Lower lobe of right lung (tissue), 2 donors: ENCODE data around the gene ZG16B. TPM values are rescaled to one million over a fixed set of nuclear protein-coding genes. Genes with fewer than 3 reads are reported as not detected.

Experiments
- ATAC-seq, 2 donors: fragments of 200-7000 bp; cut with Tn5 transposase; one replicate each; pipeline ENCODE4 v1.9.1; 2020 to 2022; ENCODE audit warnings: mild to moderate bottlenecking in 2 of 2, moderate library complexity in 2 of 2
- DNase-seq: peaks from one replicate; pipeline ENCODE4 v3.0.0-alpha.2; 2020
- H3K27ac ChIP-seq: fragments of 200-600 bp; one replicate; pipeline ENCODE4 v1.8.0; 2022
- H3K27me3 ChIP-seq: fragments of 200-600 bp; one replicate; pipeline ENCODE4 v1.8.0; 2022; ENCODE audit warnings: low read depth
- H3K36me3 ChIP-seq: fragments of 200-600 bp; one replicate; pipeline ENCODE4 v1.8.0; 2022; ENCODE audit warnings: mild to moderate bottlenecking
- H3K4me1 ChIP-seq: fragments of 200-600 bp; one replicate; pipeline ENCODE4 v1.8.0; 2022
- H3K4me3 ChIP-seq: fragments of 200-600 bp; one replicate; pipeline ENCODE4 v1.8.0; 2022; ENCODE audit warnings: mild to moderate bottlenecking
- H3K9me3 ChIP-seq: fragments of 200-600 bp; one replicate; pipeline ENCODE4 v1.8.0; 2022
- CTCF ChIP-seq: fragments of 200-600 bp; IDR thresholded peaks from one replicate; pipeline ENCODE4 v1.8.0; 2022; ENCODE audit warnings: antibody characterized with exemption, mild to moderate bottlenecking
- intact Hi-C: fragments of 100-400 bp; cut with DNase I; formaldehyde crosslinking; loops from one replicate; pipeline ENCODE4 v1.11.0; 2022
- total RNA-seq: library from RNA; stranded (reverse); fragmentation: NEBNext Ultra II Directional; extraction: Animal tissue kit (Norgen Biotek cat#: 25700); gene quantifications from one replicate; pipeline ENCODE4 v1.2.1, GENCODE V29; 2021
- donor health status: DM: no; HTN: yes; CAD: no; lungs with severe emphysema.

Gene ZG16B
- total RNA-seq, 1 donor from 2014 or later = 4.5 TPM

- Histone ChIP-seq H3K27ac (no peak overlapping the region), H3K4me3 (no peak overlapping the region), H3K9me3 (peaks cover 11% of the 10 kb centered on the region), H3K27me3 (peaks cover 14% of the 10 kb centered on the region), H3K36me3 (no peaks in the 10 kb centered on the region), H3K4me1 (no peaks in the 10 kb centered on the region)
- intact Hi-C loops = no loop called here
- ATAC-seq = no peak
- DNase-seq = peak; percentile 19
- TF ChIP-seq CTCF = no peak
Observed at GRCh38 chr16:2808181-2808580, 21.9 kb upstream of the ZG16B start.

- Histone ChIP-seq H3K27me3 (peaks cover 20% of the 10 kb centered on the region), H3K4me3 (no peak overlapping the region), H3K9me3 (peaks cover 2% of the 10 kb centered on the region), H3K36me3 (no peaks in the 10 kb centered on the region), H3K27ac (no peak overlapping the region), H3K4me1 (no peaks in the 10 kb centered on the region)
- intact Hi-C loops = no loop called here
- TF ChIP-seq CTCF = no peak
- no peak for ATAC-seq
- DNase-seq = no peak
Observed at GRCh38 chr16:2809149-2809760, 20.8 kb upstream of the ZG16B start.

DNA sequence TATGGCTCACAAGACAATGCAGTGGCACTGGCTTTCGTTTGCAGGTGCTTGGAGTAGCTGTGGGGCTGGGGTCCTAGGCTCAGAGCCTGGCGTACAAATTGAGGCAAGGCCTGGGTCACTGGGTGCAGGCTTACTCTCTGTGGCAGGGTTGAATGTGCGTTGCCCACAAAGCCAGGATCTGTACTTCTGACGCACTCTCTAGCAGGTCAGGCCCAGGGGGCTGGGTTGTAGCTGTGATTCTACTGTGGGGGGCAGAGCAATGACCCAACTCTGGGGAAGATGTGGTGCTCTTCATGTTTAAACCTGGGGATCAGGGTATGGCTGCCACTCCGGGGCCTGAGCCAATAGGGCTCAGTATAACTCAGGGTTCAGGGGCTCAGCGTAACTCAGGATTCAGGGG is 19.5 kb upstream of the ZG16B start:
- DNase-seq = peak; percentile 11
- no peaks in the 10 kb centered on the region for H3K36me3 ChIP-seq
- no peak overlapping the region for H3K27ac ChIP-seq
- TF ChIP-seq CTCF = no peak
- no peaks in the 10 kb centered on the region for H3K4me1 ChIP-seq
- no peaks in the 10 kb centered on the region for H3K9me3 ChIP-seq
- ATAC-seq = no peak
- intact Hi-C loops = no loop called here
- H3K27me3 ChIP-seq = peaks cover 20% of the 10 kb centered on the region
- no peak overlapping the region for H3K4me3 ChIP-seq

- no peak for ATAC-seq
- Histone ChIP-seq H3K27ac (no peak overlapping the region), H3K9me3 (no peaks in the 10 kb centered on the region), H3K4me1 (no peaks in the 10 kb centered on the region), H3K4me3 (no peak overlapping the region), H3K27me3 (peaks cover 22% of the 10 kb centered on the region), H3K36me3 (no peaks in the 10 kb centered on the region)
- TF ChIP-seq CTCF = no peak
- intact Hi-C loops = no loop called here
- DNase-seq = peak; percentile 32
Observed at GRCh38 chr16:2811703-2812471, 18.2 kb upstream of the ZG16B start.

DNA sequence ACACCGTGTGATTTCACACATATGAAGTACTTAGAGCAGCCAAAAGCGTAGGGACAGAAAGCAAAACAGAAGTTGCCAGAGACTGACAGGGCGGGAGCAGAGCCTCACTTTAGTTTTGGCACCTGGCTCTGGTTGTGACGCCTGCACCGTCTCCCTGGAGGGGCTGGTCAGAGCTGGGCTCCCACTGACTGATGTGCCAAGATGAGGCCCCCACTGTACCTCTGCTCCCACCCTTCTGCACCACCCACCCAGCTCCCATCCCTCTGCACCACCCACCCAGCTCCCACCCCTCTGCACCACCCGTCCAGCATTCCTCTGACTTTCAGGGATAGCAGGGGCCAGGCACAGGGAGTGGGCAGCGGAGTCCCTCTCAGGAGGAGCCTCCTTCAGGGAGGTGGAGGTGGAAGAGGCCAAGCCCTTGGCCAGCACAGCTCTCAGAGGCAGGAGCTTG is 16.3 kb upstream of the ZG16B start:
- peak; percentile 12 for DNase-seq
- Histone ChIP-seq H3K4me3 (no peak overlapping the region), H3K9me3 (no peaks in the 10 kb centered on the region), H3K4me1 (no peaks in the 10 kb centered on the region), H3K27me3 (peaks cover 24% of the 10 kb centered on the region), H3K27ac (no peak overlapping the region), H3K36me3 (no peaks in the 10 kb centered on the region)
- no peak for TF ChIP-seq CTCF
- no peak for ATAC-seq
- intact Hi-C loops = no loop called here
